H9 (cell line): ENCODE data around the gene ASTN2. TPM values are rescaled to one million over a fixed set of nuclear protein-coding genes. Genes with fewer than 3 reads are reported as not detected.
"Not testable (repeated sequence)": the region's sequence is repeated elsewhere in the genome, so short reads cannot be mapped to it uniquely, and the experiment has no call there.

Experiments
- DNase-seq: peaks from one replicate; pipeline ENCODE4 v3.0.0-alpha.2; 2017
- H2AFZ ChIP-seq: one replicate; pipeline ENCODE4 v1.6.1; 2013; ENCODE audit warnings: mild to moderate bottlenecking, low read length, control low read depth, moderate library complexity
- H2AK5ac ChIP-seq: 2 replicates; pipeline ENCODE4 v1.6.1; 2013; ENCODE audit warnings: low read length, control low read depth, mixed read lengths; ENCODE audit not compliant: insufficient read length
- H2BK120ac ChIP-seq: one replicate; pipeline ENCODE4 v1.6.1; 2013; ENCODE audit warnings: low read depth, mild to moderate bottlenecking, low read length, control low read depth, inconsistent platforms; ENCODE audit not compliant: poor library complexity, severe bottlenecking
- H2BK12ac ChIP-seq: 2 replicates; pipeline ENCODE4 v1.6.1; 2013; ENCODE audit warnings: low read length, control low read depth, mixed read lengths, low read depth; ENCODE audit not compliant: insufficient read length
- H2BK15ac ChIP-seq: 2 replicates; pipeline ENCODE4 v1.6.1; 2013; ENCODE audit warnings: low read depth, low read length, control low read depth
- H2BK20ac ChIP-seq: one replicate; pipeline ENCODE4 v1.6.1; 2013; ENCODE audit warnings: low read depth, mild to moderate bottlenecking, low read length, control low read depth, inconsistent platforms; ENCODE audit not compliant: poor library complexity, severe bottlenecking
- H2BK5ac ChIP-seq: 2 replicates; pipeline ENCODE4 v1.6.1; 2013; ENCODE audit warnings: low read length, control low read depth, mixed read lengths; ENCODE audit not compliant: insufficient read length
- H3K14ac ChIP-seq: 2 replicates; pipeline ENCODE4 v1.6.1; 2013; ENCODE audit warnings: low read length, control low read depth; ENCODE audit not compliant: insufficient read depth
- H3K18ac ChIP-seq: 2 replicates; pipeline ENCODE4 v1.6.1; 2013; ENCODE audit warnings: low read depth, mild to moderate bottlenecking, mixed read lengths, low read length, control low read depth; ENCODE audit not compliant: insufficient read length
- H3K23ac ChIP-seq: 2 replicates; pipeline ENCODE4 v1.6.1; 2013; ENCODE audit warnings: low read length, control low read depth, mixed read lengths, low read depth; ENCODE audit not compliant: insufficient read length
- H3K23me2 ChIP-seq: 2 replicates; pipeline ENCODE4 v1.6.1; 2013; ENCODE audit warnings: low read depth, mild to moderate bottlenecking, mixed read lengths, low read length, control low read depth; ENCODE audit not compliant: insufficient read length, poor library complexity, severe bottlenecking
- H3K27ac ChIP-seq: 2 replicates; pipeline ENCODE4 v1.5.1; 2013; ENCODE audit warnings: low read length, control low read depth, mixed read lengths, low read depth; ENCODE audit not compliant: insufficient read length
- H3K27me3 ChIP-seq: 2 replicates; pipeline ENCODE4 v1.6.1; 2013; ENCODE audit warnings: low read length, control low read depth, inconsistent platforms; ENCODE audit not compliant: insufficient read depth
- H3K4ac ChIP-seq: 2 replicates; pipeline ENCODE4 v1.6.1; 2013; ENCODE audit warnings: low read depth, mild to moderate bottlenecking, control low read depth, inconsistent platforms, low read length, moderate library complexity
- H3K4me1 ChIP-seq: 2 replicates; pipeline ENCODE4 v1.6.1; 2013; ENCODE audit warnings: low read length, control low read depth, inconsistent platforms; ENCODE audit not compliant: insufficient read depth
- H3K4me2 ChIP-seq: 2 replicates; pipeline ENCODE4 v1.6.1; 2013; ENCODE audit warnings: low read length, control low read depth, mixed read lengths; ENCODE audit not compliant: insufficient read length, insufficient read depth
- H3K56ac ChIP-seq: 2 replicates; pipeline ENCODE4 v1.6.1; 2013; ENCODE audit warnings: low read depth, mild to moderate bottlenecking, mixed read lengths, low read length, control low read depth; ENCODE audit not compliant: insufficient read length
- H3K79me1 ChIP-seq: 2 replicates; pipeline ENCODE4 v1.6.1; 2013; ENCODE audit warnings: low read depth, mild to moderate bottlenecking, moderate library complexity, low read length, control low read depth, inconsistent platforms; ENCODE audit not compliant: insufficient read depth, poor library complexity, severe bottlenecking
- H3K79me2 ChIP-seq: 2 replicates; pipeline ENCODE4 v1.6.1; 2013; ENCODE audit warnings: low read length, control low read depth, inconsistent platforms; ENCODE audit not compliant: insufficient read depth
- H3K9ac ChIP-seq: 2 replicates; pipeline ENCODE4 v1.6.1; 2013; ENCODE audit warnings: low read length, control low read depth, mixed read lengths; ENCODE audit not compliant: insufficient read length; ENCODE audit errors: extremely low read depth
- H3K9me3 ChIP-seq: one replicate; pipeline ENCODE4 v1.6.1; 2013; ENCODE audit warnings: low read depth, low read length, inconsistent platforms; ENCODE audit not compliant: control insufficient read depth
- H3T11ph ChIP-seq: one replicate; pipeline ENCODE4 v1.6.1; 2013; ENCODE audit warnings: mild to moderate bottlenecking, low read length, control low read depth, inconsistent platforms
- H4K20me1 ChIP-seq: one replicate; pipeline ENCODE4 v1.6.1; 2013; ENCODE audit not compliant: control insufficient read depth, insufficient read length, insufficient read depth
- H4K5ac ChIP-seq: 2 replicates; pipeline ENCODE4 v1.6.1; 2013; ENCODE audit warnings: low read depth, mild to moderate bottlenecking, mixed read lengths, low read length, control low read depth; ENCODE audit not compliant: insufficient read length
- H4K8ac ChIP-seq: replicated peaks from 2 replicates; pipeline ENCODE4 v1.6.1; 2013; ENCODE audit warnings: low read length, control low read depth, mixed read lengths, low read depth; ENCODE audit not compliant: insufficient read length
- H4K91ac ChIP-seq: 2 replicates; pipeline ENCODE4 v1.6.1; 2013; ENCODE audit warnings: low read depth, mild to moderate bottlenecking, moderate library complexity, mixed read lengths, low read length, control low read depth; ENCODE audit not compliant: insufficient read length
- H3K27ac Mint-ChIP-seq, 3 experiments: 2 replicates in 2 of 3; 3 replicates in 1 of 3; pipeline ENCODE4 v1.8.0; 2020 to 2021; ENCODE audit warnings: mixed read lengths in 3 of 3, mild to moderate bottlenecking in 1 of 3, moderate library complexity in 1 of 3
- H3K27me3 Mint-ChIP-seq: 2 replicates; pipeline ENCODE4 v1.8.0; 2021; ENCODE audit warnings: low read depth, mild to moderate bottlenecking, moderate library complexity, mixed read lengths
- H3K36me3 Mint-ChIP-seq, 3 experiments: 2 replicates in 2 of 3; 3 replicates in 1 of 3; pipeline ENCODE4 v1.8.0; 2020 to 2021; ENCODE audit warnings: low read depth in 3 of 3, mixed read lengths in 3 of 3; ENCODE audit not compliant: insufficient read depth in 1 of 3
- H3K4me1 Mint-ChIP-seq, 2 experiments: 2 replicates each; pipeline ENCODE4 v1.8.0; 2020; ENCODE audit warnings: mixed read lengths in 2 of 2
- H3K4me3 Mint-ChIP-seq, 2 experiments: 2 replicates in 1 of 2; 3 replicates in 1 of 2; pipeline ENCODE4 v1.8.0; 2020 to 2021; ENCODE audit warnings: mild to moderate bottlenecking in 2 of 2, mixed read lengths in 2 of 2, moderate library complexity in 1 of 2
- H3K9me3 Mint-ChIP-seq, 2 experiments: 2 replicates in 1 of 2; 3 replicates in 1 of 2; pipeline ENCODE4 v1.8.0; 2020; ENCODE audit warnings: mild to moderate bottlenecking in 2 of 2, mixed read lengths in 2 of 2, moderate library complexity in 1 of 2
- WGBS: extraction: QIAGEN DNeasy Blood & Tissue Kit; methylation state at CpG from one replicate; pipeline ENCODE4 v1.1.7; 2013; ENCODE audit warnings: missing lambda C conversion rate, low lambda C conversion rate, mixed read lengths; ENCODE audit not compliant: insufficient read length; ENCODE audit errors: extremely low coverage; 5-methylcytosine and 5-hydroxymethylcytosine counted together
- total RNA-seq: library from RNA; stranded (reverse); gene quantifications from 2 replicates; pipeline ENCODE4 v1.2.1, GENCODE V29; 2021
- TF ChIP-seq, protein P1 (sequence below): fragments of 200-600 bp; sonication (generic); conservative IDR thresholded peaks from 3 replicates; pipeline ENCODE4 v1.8.0; 2021; ENCODE audit warnings: antibody characterized with exemption, mild to moderate bottlenecking

ASTN2 gene
- total RNA-seq, 1 experiment from 2014 or later, result 9.7 TPM

DNA sequence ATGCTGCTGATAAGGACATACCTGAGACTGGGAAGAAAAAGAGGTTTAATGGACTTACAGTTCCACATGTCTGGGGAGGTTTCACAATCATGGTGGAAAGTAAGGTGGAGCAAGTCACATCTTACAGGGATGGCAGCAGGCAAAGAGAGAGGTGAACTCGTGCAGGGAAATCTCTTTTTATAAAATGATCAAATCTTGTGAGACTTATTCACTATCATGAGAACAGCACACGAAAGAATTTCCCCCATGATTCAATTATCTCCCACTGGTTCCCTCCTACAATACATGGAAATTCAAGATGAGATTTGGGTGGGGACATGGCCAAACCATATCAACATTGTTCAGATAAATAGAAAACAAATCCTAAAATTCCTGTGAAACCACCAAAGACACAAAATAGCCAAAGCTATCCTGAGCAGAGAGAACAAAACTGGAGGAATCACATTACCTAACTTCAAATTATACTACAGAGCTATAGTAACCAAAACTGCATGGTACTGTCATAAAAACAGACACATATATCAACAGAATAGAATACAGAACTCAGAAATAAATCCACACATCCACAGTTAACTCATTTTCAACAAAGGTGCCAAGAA, 958.3 kb downstream of the ASTN2 start:
- H3K27me3 Mint-ChIP-seq, result no peaks in the 10 kb centered on the region
- Histone ChIP-seq H3K23ac (no peak overlapping the region), H4K8ac (no peak overlapping the region), H4K5ac (no peak overlapping the region), H2BK5ac (no peak overlapping the region), H3K23me2 (no peaks in the 10 kb centered on the region), H3K56ac (no peak overlapping the region), H3K27ac (no peak overlapping the region), H3T11ph (no peak overlapping the region), H3K27me3 (no peaks in the 10 kb centered on the region), H3K9me3 (no peaks in the 10 kb centered on the region), H4K91ac (no peak overlapping the region), H3K14ac (no peak overlapping the region), H3K18ac (no peak overlapping the region), H3K4me1 (no peaks in the 10 kb centered on the region; the same call in 1 of the 2 replicates), H3K79me2 (no peaks in the 10 kb centered on the region), H2BK15ac (no peak overlapping the region), H2BK120ac (no peak overlapping the region), H3K9ac (no peak overlapping the region), H2AFZ (no peak overlapping the region), H3K79me1 (no peaks in the 10 kb centered on the region), H2BK20ac (no peak overlapping the region), H2BK12ac (no peak overlapping the region), H3K4me2 (no peak overlapping the region), H3K4ac (no peak overlapping the region), H2AK5ac (no peak overlapping the region), H4K20me1 (no peaks in the 10 kb centered on the region)
- H3K9me3 Mint-ChIP-seq, result peaks cover 18 to 23% of the 10 kb centered on the region in 2 experiments
- H3K4me1 Mint-ChIP-seq, result peaks cover 4% of the 10 kb centered on the region in 2 experiments
- H3K27ac Mint-ChIP-seq, result no peak overlapping the region
- TF ChIP-seq, protein P1, sequence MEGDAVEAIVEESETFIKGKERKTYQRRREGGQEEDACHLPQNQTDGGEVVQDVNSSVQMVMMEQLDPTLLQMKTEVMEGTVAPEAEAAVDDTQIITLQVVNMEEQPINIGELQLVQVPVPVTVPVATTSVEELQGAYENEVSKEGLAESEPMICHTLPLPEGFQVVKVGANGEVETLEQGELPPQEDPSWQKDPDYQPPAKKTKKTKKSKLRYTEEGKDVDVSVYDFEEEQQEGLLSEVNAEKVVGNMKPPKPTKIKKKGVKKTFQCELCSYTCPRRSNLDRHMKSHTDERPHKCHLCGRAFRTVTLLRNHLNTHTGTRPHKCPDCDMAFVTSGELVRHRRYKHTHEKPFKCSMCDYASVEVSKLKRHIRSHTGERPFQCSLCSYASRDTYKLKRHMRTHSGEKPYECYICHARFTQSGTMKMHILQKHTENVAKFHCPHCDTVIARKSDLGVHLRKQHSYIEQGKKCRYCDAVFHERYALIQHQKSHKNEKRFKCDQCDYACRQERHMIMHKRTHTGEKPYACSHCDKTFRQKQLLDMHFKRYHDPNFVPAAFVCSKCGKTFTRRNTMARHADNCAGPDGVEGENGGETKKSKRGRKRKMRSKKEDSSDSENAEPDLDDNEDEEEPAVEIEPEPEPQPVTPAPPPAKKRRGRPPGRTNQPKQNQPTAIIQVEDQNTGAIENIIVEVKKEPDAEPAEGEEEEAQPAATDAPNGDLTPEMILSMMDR, result no peak
- H3K36me3 Mint-ChIP-seq, result peaks cover 9 to 23% (median 20%) of the 10 kb centered on the region in 3 experiments
- no peak for DNase-seq
- no peak overlapping the region for H3K4me3 Mint-ChIP-seq
- WGBS, result no CpG with 5 or more reads among the region's 2 CpGs

DNA sequence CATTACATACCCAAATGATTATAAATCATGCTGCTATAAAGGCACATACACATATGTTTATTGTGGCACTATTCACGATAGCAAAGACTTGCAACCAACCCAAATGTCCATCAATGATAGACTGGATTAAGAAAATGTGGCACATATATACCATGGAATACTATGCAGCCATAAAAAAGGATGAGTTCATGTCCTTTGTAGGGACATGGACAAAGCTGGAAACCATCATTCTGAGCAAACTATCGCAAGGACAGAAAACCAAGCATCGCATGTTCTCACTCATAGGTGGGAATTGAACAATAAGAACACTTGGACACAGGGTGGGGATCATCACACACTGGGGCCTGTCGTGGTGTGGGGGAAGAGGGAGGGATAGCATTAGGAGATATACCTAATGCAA, 960.3 kb downstream of the ASTN2 start:
- not testable (repeated sequence) for H3K9ac ChIP-seq, H3K4me2 ChIP-seq, H4K91ac ChIP-seq, H4K8ac ChIP-seq, H2BK20ac ChIP-seq, H3K18ac ChIP-seq, H2AK5ac ChIP-seq, H3K23ac ChIP-seq, H3K27me3 Mint-ChIP-seq, H3K14ac ChIP-seq, H4K20me1 ChIP-seq, H3K27ac Mint-ChIP-seq, H4K5ac ChIP-seq, H3K27me3 ChIP-seq, H3K27ac ChIP-seq, H2BK5ac ChIP-seq, H3K79me2 ChIP-seq, H3K4me3 Mint-ChIP-seq, H2BK12ac ChIP-seq, H3T11ph ChIP-seq, H3K56ac ChIP-seq, H2AFZ ChIP-seq, H3K23me2 ChIP-seq, H2BK120ac ChIP-seq, H3K9me3 ChIP-seq, H3K79me1 ChIP-seq, H3K4me1 ChIP-seq, H2BK15ac ChIP-seq, DNase-seq, H3K4ac ChIP-seq
- Mint-ChIP-seq H3K36me3 (peaks cover 9 to 23% (median 20%) of the 10 kb centered on the region in 3 experiments), H3K4me1 (peaks cover 10 to 12% of the 10 kb centered on the region in 2 experiments), H3K9me3 (peaks cover 18 to 23% of the 10 kb centered on the region in 2 experiments)
- no CpG with 5 or more reads among the region's 4 CpGs for WGBS
